Peyer's patch (tissue), 4 donors: ENCODE results near the gene ZBTB24.

ENCODE experiments used
- CTCF ChIP-seq, 6 experiments: fragments of 450-650 bp in 4 of 6; fragments of 200-600 bp in 2 of 6; sonication (generic) in 1 of 6; IDR thresholded peaks; one replicate each; pipeline ENCODE4 v1.5.1; 2017 to 2019; ENCODE audit warnings: antibody characterized with exemption in 6 of 6, mild to moderate bottlenecking in 3 of 6, moderate library complexity in 1 of 6
- POLR2A ChIP-seq, 2 donors: fragments of 450-650 bp; IDR thresholded peaks; one replicate each; pipeline ENCODE4 v1.5.1; 2017; ENCODE audit warnings: antibody characterized with exemption in 2 of 2, mild to moderate bottlenecking in 2 of 2, moderate library complexity in 2 of 2

GRCh38 chr6:109523478-109523877 lies 40.5 kb upstream of the ZBTB24 start:
- TF ChIP-seq CTCF (IDR thresholded peaks at IDR 0.05) (no peak), POLR2A (IDR thresholded peaks at IDR 0.05) (no peak)
